GM21717 (cell line): ENCODE measurements around the gene PSTPIP1.

Source experiments
- ATAC-seq: cut with Tn5 transposase; IDR thresholded peaks from one replicate; pipeline ENCODE4 v1.9.1; 2021; ENCODE audit warnings: mild to moderate bottlenecking, moderate library complexity; ENCODE audit not compliant: unreplicated experiment

PSTPIP1 gene

GRCh38 chr15:77066971-77067690 lies 72.2 kb downstream of the PSTPIP1 start:
- ATAC-seq: no peak

GRCh38 chr15:77067691-77068367 lies 72.9 kb downstream of the PSTPIP1 start:
- no peak for ATAC-seq

GRCh38 chr15:77068633-77069032 lies 73.7 kb downstream of the PSTPIP1 start:
- no peak for ATAC-seq

GRCh38 chr15:77069521-77070121 lies 74.7 kb downstream of the PSTPIP1 start:
- ATAC-seq: no peak

- no peak for ATAC-seq
Measured at GRCh38 chr15:77070180-77070494, 75.2 kb downstream of the PSTPIP1 start.

GRCh38 chr15:77070495-77071304 lies 75.8 kb downstream of the PSTPIP1 start, which contains the start of gene TSPAN3:
Gene TSPAN3, minus strand, starts transcription at chr15:77071109. Its CDS starts 155 bp downstream, at chr15:77070954.
- ATAC-seq: peak; percentile 89

GRCh38 chr15:77071305-77072223 lies 76.6 kb downstream of the PSTPIP1 start:
- ATAC-seq: no peak

- no peak for ATAC-seq
Measured at GRCh38 chr15:77074350-77074749, 79.4 kb downstream of the PSTPIP1 start.

- ATAC-seq: no peak
Measured at GRCh38 chr15:77075528-77075927, 80.6 kb downstream of the PSTPIP1 start.

GRCh38 chr15:77076323-77076915 lies 81.5 kb downstream of the PSTPIP1 start:
- ATAC-seq: no peak

GRCh38 chr15:77081971-77082370 lies 87.0 kb downstream of the PSTPIP1 start:
- no peak for ATAC-seq

GRCh38 chr15:77083381-77084160 lies 88.6 kb downstream of the PSTPIP1 start:
- ATAC-seq: peak; percentile 67

GRCh38 chr15:77084436-77084835 lies 89.5 kb downstream of the PSTPIP1 start:
- ATAC-seq: no peak

- ATAC-seq: no peak
Measured at GRCh38 chr15:77085297-77085696, 90.4 kb downstream of the PSTPIP1 start.
